Lower lobe of right lung (tissue), 2 donors: ENCODE data around the gene ADAM8. TPM values are rescaled to one million over a fixed set of nuclear protein-coding genes. Genes with fewer than 3 reads are reported as not detected.

Experiments used
- ATAC-seq, 2 donors: fragments of 200-7000 bp; cut with Tn5 transposase; one replicate each; pipeline ENCODE4 v1.9.1; 2020 to 2022; ENCODE audit warnings: mild to moderate bottlenecking in 2 of 2, moderate library complexity in 2 of 2
- DNase-seq: peaks from one replicate; pipeline ENCODE4 v3.0.0-alpha.2; 2020
- H3K27ac ChIP-seq: fragments of 200-600 bp; one replicate; pipeline ENCODE4 v1.8.0; 2022
- H3K27me3 ChIP-seq: fragments of 200-600 bp; one replicate; pipeline ENCODE4 v1.8.0; 2022; ENCODE audit warnings: low read depth
- H3K36me3 ChIP-seq: fragments of 200-600 bp; one replicate; pipeline ENCODE4 v1.8.0; 2022; ENCODE audit warnings: mild to moderate bottlenecking
- H3K4me1 ChIP-seq: fragments of 200-600 bp; one replicate; pipeline ENCODE4 v1.8.0; 2022
- H3K4me3 ChIP-seq: fragments of 200-600 bp; one replicate; pipeline ENCODE4 v1.8.0; 2022; ENCODE audit warnings: mild to moderate bottlenecking
- H3K9me3 ChIP-seq: fragments of 200-600 bp; one replicate; pipeline ENCODE4 v1.8.0; 2022
- intact Hi-C: fragments of 100-400 bp; cut with DNase I; formaldehyde crosslinking; loops from one replicate; pipeline ENCODE4 v1.11.0; 2022
- total RNA-seq: library from RNA; stranded (reverse); fragmentation: NEBNext Ultra II Directional; extraction: Animal tissue kit (Norgen Biotek cat#: 25700); gene quantifications from one replicate; pipeline ENCODE4 v1.2.1, GENCODE V29; 2021
- TF ChIP-seq, protein P1 (sequence below): fragments of 200-600 bp; IDR thresholded peaks from one replicate; pipeline ENCODE4 v1.8.0; 2022; ENCODE audit warnings: antibody characterized with exemption, mild to moderate bottlenecking
- donor health status: DM: no; HTN: yes; CAD: no; lungs with severe emphysema.

ADAM8 gene
- total RNA-seq, 1 donor from 2014 or later = 18.7 TPM

DNA sequence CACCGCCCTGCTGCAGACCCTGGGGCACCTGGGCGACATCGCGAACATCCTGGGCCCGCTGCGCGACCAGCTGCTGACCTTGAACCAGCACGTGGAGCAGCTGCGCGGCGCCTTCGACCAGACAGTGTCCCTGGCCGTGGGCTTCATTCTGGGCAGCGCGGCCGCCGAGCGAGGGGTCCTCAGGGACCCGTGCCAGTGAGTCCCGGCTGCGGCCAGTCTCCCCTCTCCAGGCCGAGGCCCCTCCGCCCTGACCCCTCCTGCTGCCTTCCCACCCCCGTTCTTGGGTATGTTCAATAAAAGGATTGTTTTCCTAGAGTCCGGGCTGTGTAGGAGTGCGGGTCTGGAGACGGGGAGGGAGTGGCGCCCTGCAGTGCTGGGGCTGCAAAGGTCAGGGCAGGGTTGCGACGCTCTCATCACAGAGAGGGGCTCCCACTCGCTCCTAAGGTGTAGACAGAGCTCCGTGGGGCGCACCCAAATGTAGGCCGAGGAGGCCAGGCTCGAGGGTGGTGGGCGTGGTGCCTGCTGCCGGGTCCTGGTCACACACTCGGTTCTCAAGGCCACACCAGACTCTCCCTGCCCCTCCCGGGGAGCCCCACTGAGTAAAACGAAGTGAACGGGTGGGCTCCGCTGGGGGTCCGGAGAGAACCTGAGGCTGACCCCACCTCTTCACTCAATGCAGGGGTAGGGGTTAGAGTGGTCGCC, 45.3 kb downstream of the ADAM8 start:
- TF ChIP-seq, protein P1, sequence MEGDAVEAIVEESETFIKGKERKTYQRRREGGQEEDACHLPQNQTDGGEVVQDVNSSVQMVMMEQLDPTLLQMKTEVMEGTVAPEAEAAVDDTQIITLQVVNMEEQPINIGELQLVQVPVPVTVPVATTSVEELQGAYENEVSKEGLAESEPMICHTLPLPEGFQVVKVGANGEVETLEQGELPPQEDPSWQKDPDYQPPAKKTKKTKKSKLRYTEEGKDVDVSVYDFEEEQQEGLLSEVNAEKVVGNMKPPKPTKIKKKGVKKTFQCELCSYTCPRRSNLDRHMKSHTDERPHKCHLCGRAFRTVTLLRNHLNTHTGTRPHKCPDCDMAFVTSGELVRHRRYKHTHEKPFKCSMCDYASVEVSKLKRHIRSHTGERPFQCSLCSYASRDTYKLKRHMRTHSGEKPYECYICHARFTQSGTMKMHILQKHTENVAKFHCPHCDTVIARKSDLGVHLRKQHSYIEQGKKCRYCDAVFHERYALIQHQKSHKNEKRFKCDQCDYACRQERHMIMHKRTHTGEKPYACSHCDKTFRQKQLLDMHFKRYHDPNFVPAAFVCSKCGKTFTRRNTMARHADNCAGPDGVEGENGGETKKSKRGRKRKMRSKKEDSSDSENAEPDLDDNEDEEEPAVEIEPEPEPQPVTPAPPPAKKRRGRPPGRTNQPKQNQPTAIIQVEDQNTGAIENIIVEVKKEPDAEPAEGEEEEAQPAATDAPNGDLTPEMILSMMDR = no peak
- Histone ChIP-seq H3K27ac (no peak overlapping the region), H3K27me3 (peaks cover 85% of the 10 kb centered on the region), H3K9me3 (no peaks in the 10 kb centered on the region), H3K4me3 (no peak overlapping the region), H3K36me3 (no peaks in the 10 kb centered on the region), H3K4me1 (peaks cover 13% of the 10 kb centered on the region)
- DNase-seq (no peak), ATAC-seq (no peak)
- intact Hi-C loops = no loop called here

DNA sequence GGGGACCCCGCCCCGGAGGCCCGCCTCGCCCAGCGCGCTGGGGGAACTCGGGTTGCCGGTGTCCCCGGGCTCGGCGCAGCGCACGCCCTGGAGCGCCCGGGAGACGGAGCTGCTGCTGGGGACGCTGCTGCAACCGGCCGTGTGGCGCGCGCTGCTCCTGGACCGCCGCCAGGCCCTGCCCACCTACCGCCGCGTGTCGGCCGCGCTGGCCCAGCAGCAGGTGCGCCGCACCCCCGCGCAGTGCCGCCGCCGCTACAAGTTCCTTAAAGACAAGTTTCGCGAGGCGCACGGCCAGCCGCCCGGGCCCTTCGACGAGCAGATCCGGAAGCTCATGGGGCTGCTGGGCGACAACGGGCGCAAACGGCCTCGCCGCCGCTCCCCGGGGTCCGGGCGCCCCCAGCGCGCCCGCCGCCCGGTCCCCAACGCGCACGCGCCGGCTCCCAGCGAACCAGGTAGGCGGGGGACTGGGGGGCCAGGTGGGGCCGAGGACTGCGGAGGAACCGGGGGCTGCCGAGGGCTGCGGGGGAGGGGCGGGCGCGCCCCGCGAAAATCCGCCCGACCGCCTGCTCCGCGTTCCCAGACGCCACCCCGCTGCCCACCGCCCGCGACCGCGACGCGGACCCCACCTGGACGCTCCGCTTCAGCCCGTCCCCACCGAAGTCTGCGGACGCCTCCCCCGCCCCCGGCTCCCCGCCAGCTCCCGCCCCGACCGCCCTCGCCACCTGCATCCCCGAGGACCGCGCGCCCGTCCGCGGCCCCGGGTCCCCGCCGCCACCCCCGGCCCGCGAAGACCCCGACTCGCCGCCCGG, 46.1 kb downstream of the ADAM8 start:
- peaks cover 85% of the 10 kb centered on the region for H3K27me3 ChIP-seq
- no peaks in the 10 kb centered on the region for H3K36me3 ChIP-seq
- H3K9me3 ChIP-seq = no peaks in the 10 kb centered on the region
- peak; percentile 72 for DNase-seq
- H3K4me3 ChIP-seq = no peak overlapping the region
- peak in 1 of 2 donors; percentile 44 for ATAC-seq
- intact Hi-C loops = no loop called here
- H3K4me1 ChIP-seq = peaks cover 9% of the 10 kb centered on the region
- no peak overlapping the region for H3K27ac ChIP-seq
- TF ChIP-seq, protein P1 = no peak

DNA sequence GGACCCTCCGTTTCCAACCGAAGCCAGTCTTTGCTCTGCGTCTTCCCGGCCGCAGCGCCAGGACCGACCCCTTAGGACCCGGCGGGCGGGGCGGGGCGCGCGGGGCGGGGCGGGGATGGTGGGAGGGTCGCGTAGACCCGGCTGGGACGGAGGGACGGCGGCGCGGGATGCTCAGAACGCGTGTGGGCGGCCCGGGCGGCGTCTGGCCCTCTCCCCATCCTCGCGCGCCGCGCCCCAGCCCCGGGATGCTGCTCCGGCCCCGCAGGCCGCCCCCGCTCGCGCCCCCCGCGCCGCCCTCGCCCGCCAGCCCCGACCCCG, 46.7 kb downstream of the ADAM8 start, which contains the start of gene UTF1:
TSS of gene UTF1 (plus strand) at position 174 of the 318 bp plus-strand sequence. CDS start at position 246, 72 bp downstream.
- H3K27me3 ChIP-seq = peaks cover 85% of the 10 kb centered on the region
- TF ChIP-seq, protein P1 = no peak
- DNase-seq (no peak), ATAC-seq (no peak)
- H3K4me3 ChIP-seq = no peak within 1 kb of the TSS
- no peak within 1 kb of the TSS for H3K27ac ChIP-seq
- H3K9me3 ChIP-seq = no peaks in the 10 kb centered on the region
- intact Hi-C loops = no loop called here
- peaks cover 14% of the 10 kb centered on the region for H3K4me1 ChIP-seq
- no peaks in the 10 kb centered on the region for H3K36me3 ChIP-seq

DNA sequence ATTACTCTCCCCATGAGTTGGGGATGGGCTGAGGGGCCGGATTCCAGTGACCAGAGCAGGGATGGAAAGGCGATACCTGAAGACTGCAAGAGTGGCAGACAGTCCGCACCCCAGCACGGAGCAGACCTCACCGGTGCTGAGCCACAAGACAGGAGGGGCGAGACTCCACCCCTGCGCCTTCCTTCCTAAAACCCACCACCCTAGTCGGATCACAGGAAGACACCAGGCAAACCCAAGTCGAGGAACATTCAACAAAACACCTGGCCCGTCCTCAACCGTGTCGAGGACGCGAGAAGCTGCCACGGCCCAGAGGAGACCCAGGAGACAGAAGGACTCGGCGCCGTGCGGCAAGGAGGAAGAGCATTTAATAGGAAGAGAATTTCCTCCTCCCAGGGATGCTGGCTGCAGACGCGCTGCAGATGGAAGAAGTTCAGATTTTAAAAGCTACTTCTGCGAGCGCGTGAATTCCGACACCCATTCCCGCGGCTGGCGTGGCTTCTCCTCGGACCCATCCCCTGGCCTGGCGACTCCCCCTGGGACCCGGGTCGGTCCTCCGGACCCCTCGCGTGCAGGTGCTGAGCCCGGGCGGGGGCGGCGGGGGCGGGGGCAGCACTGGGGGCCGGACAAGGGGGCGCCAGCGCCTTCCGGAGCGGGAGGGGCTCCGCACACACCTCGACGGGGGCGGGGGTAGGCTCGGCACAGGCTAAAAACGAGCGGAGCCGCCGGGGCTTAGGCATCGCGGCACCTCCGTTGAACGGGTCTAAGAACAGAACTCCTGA, 47.2 kb downstream of the ADAM8 start:
- TF ChIP-seq, protein P1 = no peak
- peaks cover 84% of the 10 kb centered on the region for H3K27me3 ChIP-seq
- DNase-seq = no peak
- H3K27ac ChIP-seq = no peak overlapping the region
- H3K9me3 ChIP-seq = no peaks in the 10 kb centered on the region
- no peaks in the 10 kb centered on the region for H3K36me3 ChIP-seq
- intact Hi-C loops = no loop called here
- peaks cover 14% of the 10 kb centered on the region for H3K4me1 ChIP-seq
- no peak for ATAC-seq
- no peak overlapping the region for H3K4me3 ChIP-seq

DNA sequence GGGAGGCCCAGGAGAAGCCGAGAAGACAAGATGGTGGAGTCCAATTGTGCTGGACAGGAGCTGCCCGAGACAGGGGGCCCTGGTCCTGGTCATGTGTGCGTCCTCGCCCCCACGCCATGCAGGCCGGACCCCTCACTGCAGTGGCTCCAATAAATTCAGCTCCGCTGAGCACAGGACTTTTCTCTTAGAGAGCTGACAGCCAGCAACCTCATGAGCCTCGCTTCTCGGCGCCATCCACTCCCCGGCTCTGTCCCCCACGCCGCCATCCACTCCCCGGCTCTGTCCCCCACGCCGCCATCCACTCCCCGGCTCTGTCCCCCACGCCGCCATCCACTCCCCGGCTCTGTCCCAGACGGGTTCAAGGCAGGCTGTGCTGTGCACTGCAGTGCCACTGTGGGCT, 49.4 kb downstream of the ADAM8 start:
- ATAC-seq (no peak), DNase-seq (no peak)
- intact Hi-C loops = no loop called here
- peaks cover 73% of the 10 kb centered on the region for H3K27me3 ChIP-seq
- no peaks in the 10 kb centered on the region for H3K9me3 ChIP-seq
- H3K36me3 ChIP-seq = no peaks in the 10 kb centered on the region
- no peak overlapping the region for H3K27ac ChIP-seq
- H3K4me3 ChIP-seq = no peak overlapping the region
- H3K4me1 ChIP-seq = peaks cover 14% of the 10 kb centered on the region
- TF ChIP-seq, protein P1 = no peak
